GM21786 (cell line): ENCODE data around the gene LILRB3.
"Not testable (repeated sequence)": the region's sequence is repeated elsewhere in the genome, so short reads cannot be mapped to it uniquely, and the experiment has no call there.

Experiments used
- ATAC-seq: cut with Tn5 transposase; IDR thresholded peaks from one replicate; pipeline ENCODE4 v1.9.1; 2021; ENCODE audit not compliant: unreplicated experiment

Gene LILRB3

DNA sequence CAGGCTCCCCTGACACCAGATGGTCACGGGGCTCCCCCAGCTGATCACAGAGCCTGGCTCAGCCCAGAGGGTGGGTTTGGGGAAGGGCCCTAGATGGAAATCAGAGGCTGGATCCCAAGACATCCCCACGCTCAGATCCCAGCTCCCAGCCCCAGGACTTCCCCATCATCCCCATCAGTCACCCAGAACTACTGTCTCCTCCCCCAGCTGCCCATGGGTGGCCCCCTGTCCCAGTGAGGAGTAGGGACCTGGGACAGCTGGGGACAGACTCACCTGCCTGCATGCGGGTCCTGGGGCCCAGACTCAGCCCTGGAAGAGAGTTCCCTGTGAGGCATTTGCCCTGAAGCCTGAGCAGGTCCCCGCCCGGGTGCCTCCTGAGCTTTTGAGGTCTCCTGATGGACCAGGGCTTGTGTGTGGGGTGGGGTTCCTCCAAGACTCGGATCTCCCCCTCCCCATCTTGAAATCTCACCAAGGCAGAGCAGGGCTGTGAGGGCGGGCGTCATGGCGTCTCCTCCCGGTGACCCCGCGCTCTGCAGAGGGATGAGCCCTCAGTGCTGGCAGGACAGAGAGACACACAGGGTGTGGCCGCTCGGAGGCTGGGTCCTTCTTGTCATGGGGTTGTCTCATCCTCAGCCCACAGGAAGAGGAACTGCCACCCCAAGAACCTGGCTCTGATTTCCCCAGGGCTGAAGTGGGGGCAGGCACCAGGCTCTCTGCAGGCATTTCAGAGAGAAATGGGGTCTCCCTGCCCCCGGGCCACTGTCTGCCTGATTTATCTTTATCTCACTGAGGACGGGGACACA, at the start of gene LILRB3:
LILRB3 (minus strand) TSS at position 534 of the 803 bp plus-strand sequence; CDS start at position 503, 31 bp downstream.
- not testable (repeated sequence) for ATAC-seq

DNA sequence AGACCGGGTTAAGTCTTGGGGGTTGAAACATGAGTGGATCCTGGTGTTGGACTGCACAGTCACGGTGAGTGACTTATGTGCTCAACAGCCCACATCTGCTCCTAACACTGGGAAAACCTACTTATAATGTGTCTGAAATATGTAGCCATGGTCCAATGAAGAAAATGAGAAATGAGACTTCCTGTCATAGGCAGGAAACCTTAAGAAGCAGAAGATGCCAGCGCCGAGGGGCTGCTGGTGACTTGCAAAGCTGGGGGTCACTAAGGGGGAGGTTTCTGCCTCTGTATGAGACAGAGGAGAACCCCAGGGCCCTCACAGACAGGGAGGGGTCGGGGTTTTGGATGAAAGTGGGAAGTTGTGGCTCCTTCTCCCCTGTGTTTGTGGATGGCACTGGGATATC, 49.4 kb upstream of the LILRB3 start:
- not testable (repeated sequence) for ATAC-seq

DNA sequence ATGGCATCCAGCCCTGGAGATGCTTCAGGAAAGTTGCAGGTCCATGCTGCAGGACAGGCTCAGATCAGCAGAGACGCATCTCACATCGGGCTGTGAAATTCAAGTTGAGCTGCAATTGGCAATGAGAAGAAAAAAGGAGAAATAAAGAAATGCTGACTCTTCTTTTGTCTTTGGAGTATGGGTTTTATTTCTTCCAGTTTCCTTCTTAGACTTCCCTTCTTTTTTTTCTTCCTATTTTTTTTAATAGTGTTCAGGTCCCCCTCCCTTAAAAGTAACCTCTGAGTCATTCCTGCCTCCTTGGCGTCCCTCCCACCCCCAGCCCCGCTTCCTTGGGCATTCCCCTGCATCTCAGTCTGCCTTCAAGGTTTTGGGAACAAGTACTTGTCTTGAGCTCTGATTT, 48.8 kb upstream of the LILRB3 start:
- ATAC-seq: not testable (repeated sequence)

DNA sequence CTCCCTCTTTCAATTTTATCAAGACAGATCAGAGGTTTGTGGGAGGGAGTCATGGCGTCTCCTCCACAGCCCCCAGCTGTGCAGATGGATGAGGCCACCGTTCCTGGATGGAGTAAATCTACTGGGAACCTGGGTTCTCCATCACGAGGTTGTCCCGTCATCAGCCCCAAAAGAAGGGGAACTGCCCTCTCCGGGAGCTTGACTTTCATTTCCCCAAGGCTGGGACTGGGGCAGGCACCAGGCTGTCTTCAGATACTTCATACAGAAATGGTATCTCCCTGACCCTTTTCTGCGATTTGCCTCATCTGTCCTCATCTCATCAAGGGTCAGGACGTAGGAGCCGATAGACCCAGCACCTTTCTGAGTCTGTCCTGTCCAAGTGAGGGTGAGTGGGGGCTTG, 48.3 kb upstream of the LILRB3 start:
- no peak for ATAC-seq

DNA sequence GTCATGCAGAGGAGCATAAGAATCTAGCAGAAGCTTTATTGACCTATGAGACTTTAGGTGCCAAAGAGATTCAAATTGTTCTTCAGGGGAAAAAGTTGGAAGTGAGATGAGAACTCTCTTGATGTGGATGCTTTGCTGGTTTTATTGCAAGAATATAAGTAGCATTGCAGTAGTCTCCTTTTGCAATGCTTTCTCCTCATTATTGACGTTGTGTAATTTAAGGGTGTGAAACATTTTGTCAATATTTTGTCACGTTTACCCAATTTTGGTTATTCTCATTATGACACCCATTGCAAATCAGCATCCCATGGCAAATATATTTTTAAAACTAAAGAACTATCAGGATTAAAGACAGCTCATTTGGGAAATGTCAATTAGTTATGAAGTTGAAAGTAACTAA, 46.1 kb upstream of the LILRB3 start:
- no peak for ATAC-seq

DNA sequence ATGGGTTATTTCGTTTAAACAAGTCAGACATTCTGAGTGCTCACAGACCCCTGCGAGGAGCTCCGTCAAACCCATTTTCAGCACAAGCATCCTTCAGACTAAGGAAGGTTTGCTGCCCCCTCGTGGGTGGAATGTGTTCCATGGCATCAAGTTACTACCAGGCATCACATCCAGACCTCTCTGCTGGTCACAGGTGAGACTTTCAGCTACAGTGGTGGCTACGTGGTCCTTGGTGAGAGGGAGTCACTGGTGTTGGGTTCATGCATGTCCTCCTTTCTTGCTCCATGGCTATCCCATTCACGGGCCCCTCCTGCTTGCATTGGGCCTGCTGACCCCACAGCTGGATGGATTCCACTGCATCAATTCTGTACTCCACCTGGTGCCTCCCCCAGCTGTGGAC, 43.3 kb upstream of the LILRB3 start:
- ATAC-seq: no peak

DNA sequence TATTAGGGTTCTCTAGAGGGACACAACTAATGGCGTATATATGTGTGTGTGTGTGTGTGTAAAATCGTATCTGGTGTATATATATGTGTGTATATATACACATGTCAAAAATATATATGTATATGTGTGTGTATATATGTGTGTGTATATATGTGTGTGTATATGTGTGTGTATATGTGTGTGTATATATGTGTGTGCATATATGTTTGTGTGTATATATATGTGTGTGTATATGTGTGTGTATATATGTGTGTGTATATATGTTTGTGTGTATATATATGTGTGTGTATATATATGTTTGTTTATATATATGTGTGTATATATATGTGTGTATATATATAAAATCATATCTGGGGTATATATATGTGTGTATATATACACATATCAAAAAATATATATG, 39.7 kb upstream of the LILRB3 start:
- ATAC-seq: no peak

DNA sequence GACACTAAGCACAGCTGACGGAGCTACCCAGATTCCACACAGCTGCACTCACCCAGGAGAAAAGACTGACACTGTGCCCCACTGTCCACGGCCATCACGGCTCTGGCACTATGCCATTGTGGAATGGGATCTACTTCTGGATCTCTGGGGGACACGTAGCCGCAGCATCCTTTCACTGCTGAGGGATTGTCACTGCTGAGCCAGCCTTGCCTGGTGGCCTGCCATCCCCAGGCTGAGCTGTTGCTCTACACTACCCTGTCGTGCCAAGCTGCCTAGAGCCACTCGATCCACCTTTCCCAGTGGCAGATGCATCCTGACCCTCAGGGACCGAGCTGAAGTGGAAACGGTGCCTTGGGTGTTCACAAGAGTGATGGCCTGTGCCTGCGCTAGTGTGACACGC, 39.3 kb upstream of the LILRB3 start:
- no peak for ATAC-seq

DNA sequence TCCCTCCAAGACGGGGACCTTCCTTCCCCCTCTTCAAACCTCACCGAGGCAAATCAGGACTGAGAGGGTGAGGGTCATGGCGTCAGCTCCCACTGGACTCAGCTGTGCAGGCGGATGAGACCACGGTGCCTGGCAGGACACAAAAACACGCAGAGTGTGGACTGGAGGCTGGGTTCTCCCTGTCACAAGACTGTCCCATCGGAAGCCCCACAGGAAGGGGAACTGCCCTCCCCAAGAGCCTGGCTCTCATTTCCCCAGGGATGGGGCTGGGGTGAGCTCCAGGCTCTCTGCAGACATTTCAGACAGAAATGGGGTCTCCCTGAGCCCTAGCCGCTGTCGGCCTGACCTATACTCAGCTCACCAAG, 34.3 kb upstream of the LILRB3 start, which contains the start of gene LILRB5:
LILRB5 (minus strand) TSS at position 158 of the 365 bp plus-strand sequence; CDS start at position 78, 80 bp downstream.
- no peak for ATAC-seq

DNA sequence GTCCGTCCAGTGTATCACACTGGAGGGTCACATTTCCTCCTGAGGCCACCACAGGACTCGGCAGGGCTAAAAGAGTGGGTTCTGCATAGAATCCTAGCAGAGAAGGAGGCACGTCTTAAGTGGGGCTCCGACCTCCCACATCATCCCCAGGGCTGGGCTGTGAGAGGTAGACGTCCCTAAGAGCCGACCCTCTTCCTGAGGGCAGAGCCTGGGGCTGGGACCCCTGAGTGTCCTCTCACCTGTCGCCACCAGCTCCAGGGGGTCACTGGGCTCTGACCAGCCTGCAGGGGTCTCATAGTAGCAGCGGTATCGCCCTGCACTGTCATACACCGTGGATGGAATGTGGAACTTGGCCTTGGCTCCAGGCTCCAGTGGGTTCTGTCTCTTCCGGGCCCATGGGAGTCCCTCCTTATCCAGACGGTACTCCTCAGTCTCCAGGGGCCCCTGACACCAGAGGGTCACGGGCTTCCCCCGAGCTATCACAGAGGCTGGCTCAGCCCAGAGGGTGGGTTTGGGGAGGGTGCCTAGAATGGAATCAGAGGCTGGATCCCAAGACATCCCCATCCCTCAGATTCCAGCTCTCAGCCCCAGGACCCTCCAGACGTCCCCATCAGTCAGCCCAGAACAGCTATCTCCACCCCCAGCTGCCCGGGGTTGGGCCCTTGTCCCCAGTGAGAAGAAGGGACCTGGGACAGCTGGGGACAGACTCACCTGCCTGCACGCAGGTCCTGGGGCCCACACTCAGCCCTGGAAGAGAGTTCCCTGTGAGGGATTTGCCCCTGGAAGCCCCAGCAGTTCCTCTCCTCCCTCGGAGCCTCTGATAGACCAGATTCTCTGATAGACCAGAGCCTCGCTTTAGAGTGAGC, 33.7 kb upstream of the LILRB3 start:
- ATAC-seq: no peak

DNA sequence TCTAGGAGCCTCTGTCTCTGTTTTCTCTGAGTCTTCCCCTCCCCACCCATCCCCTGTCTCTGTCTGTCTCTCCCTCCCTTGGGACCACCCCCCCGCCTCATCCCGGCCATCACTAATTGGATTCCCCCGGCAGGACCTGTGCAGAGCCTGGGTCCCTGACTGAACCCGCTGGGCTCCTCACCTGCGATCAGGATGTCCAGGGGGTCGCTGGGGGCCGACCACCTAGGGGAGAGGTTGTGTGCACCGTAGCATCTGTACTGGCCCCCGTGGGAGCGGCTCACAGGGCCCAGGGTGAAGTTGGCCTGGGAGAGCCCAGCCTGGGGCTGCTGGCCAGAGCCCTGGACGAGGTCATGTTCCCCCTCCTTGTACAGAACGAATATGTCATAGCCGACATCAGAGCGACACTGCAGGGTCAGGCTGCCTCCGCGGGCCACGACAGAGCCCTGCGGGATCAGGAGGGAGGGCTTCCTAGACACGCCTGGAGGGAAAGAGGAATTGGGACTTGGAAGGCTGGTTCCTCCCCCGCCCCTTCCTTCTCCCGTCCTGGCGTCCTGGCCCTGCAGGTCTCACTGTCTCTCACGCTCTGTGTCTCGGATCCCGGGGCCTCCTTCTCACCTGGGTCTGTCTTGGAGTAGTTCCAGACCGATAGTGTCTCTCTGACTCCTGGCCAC, 32.4 kb upstream of the LILRB3 start:
- no peak for ATAC-seq

DNA sequence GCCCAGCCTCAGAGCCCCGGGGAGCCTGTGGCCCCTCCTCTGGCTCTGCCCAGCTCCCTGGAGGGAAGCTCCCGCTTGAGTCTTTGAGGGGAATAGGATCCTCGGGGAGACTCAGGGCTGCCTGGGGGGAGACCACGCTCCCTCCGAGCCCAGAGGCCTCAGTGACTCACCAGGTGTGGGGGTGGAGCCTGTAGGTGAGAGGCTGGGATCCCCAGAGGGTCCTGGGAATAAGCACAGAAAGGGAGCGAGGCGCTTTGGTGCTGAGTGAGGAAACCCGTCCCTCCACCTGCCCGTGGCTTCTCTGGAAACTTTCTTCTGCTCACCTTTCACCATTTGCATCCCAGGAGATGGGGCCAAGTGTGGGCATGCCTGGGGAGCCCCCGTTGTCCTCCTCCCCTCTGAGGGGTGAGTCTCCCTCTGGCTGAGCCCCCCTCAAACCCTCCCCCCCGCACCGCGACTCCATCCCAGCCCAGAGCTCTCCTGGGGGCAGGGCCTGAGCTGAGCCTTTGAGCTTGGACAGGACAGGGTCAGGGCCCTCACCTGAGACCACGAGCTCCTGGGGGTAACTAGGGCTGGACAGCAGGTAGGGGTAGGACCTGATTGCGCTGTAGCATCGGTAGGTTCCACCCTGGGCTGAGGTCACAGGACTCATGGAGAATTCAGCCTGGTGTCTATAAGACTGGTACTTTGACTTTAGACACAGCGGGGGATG, 31.5 kb upstream of the LILRB3 start:
- ATAC-seq: no peak

DNA sequence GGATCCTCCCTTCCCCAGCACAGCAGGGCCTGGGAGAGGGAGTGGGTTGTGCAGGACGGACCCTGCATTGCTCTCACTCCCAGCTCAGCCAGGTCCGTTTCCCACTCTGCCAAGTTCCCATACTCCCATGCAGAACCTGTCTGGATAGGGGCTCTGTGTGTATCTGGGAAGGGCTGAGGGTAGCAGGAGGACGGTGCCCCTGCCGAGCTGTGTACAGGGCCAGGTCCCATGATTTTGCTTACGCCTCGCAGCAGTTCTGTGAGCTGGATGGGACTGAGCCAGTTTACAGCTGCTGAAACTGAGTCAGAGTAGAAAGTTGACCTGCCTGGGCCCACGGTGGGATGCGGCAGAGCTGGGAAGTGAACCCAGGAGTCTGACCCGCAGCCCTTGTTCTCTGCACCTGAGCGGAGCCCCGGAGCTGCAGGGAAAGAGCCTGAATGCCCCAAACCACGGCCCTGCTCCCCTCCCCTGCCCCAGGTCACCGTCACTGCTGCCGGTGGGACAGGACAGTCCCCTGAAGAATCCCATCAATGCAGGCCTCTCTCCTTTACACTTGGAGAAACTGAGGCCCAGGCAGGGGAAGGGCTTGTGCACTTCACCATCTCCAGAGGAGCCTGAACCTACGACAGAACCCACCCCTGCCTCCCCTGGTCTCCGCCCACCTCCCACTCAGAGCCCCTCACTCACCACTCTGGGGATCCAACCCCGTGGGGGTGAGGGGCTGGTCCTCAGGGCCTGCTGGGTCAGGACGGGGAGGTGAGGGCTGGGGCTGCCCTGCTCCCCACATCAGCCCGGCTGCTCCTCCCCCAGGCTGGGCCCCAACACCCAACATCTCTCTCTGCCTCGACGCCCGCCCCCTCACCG, 30.8 kb upstream of the LILRB3 start:
- ATAC-seq: no peak

DNA sequence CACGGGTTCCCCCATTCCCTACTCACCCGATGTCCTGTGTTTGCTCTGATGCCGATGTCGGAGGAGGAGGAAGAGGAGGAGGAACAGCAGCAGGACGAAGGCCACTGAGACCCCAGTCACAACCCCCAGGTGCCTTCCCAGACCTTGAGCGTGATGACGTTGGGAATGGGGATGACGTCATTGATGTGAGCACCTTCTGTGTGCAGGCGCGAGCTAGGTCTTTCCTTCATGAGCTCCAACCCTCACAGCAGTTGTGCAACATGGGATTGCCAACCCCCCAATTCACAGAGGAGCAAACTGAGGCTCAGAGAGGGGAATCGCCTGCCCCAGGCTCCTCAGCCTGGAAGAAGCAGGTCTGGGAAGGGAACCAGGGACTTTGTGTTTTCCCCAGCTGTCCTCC, 30.0 kb upstream of the LILRB3 start:
- no peak for ATAC-seq

DNA sequence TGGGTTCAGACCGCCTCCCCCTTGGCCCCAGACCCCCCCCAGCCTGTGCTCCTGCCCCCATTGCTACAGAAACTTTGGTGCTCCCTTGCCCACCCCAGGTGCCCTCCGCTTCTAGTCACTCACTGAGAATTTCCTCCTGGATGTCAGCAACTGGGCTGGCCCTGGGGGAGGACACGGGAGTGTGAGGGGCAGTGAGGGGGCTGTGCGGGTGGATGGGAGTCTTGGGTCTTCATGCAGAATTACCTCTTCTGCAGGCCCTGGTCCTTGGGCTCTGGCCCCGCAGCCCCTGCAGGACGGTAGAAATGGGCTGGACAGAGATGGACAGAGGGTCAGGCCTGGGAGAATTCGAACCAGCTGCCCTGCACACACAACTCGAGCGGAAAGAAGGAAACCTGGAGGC, 29.4 kb upstream of the LILRB3 start:
- no peak for ATAC-seq

DNA sequence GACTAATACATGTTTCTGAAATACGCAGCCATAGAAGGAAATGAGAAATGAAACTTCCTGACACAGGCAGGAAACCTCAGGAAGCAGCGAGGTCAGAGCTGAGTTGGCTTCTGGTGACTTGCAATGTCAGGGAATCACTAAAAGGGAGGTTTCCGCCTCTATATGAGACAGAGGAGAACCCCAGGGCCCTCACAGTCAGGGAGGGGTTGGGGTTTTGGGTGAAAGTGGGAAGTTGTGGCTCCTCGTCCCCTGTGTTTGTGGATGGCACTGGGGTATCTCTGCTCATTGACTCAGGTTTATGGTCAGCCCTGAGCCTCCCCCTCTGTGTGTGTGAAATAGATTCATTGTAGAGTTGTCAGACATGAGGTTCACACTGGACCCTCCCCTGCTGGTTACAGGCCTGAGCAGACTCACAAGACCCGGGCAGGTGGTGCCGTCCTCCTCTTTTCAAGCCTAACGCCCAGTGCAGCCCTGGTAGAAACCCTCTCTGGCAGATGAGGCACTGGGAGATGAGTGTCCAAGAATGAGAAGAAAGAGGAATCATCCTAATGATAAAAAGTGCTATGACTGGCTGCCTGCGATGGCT, 25.3 kb upstream of the LILRB3 start:
- ATAC-seq: no peak

DNA sequence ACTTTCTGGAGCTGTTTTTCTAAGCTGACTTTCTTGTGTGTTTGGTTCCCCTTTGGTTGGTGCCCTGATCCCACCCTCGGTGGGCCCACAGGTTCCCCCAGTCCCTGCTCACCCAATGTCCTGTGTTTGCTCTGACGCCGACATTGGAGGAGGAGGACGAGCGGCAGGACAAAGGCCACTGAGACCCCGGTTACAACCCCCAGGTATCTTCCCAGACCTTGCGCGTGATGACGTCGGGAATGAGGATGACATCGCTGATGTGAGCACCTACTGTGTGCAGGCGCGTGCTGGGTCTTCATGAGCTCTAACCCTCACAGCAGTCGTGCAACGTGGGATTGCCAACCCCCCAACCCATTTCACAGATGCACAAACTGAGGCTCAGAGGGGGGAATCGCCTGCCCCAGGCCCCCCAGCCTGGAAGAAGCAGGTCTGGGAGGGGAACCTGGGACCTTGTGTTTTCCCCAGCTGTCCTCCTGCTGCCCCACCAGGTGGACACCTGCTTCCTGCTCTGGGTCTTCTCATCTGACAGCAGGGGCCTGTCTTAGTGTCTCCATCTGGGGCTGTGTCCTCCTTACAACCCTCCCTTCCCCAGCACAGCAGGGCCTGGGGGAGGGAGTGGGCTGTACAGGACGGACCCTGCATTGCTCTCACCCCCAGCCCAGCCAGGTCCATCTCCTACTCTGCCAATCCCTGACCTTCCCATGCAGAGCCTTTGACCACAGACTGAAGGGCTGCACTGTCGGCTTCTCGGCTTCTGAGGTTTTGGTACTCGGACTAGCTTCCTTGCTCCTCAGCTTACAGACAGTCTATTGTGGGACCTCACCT, 24.5 kb upstream of the LILRB3 start:
- no peak for ATAC-seq

DNA sequence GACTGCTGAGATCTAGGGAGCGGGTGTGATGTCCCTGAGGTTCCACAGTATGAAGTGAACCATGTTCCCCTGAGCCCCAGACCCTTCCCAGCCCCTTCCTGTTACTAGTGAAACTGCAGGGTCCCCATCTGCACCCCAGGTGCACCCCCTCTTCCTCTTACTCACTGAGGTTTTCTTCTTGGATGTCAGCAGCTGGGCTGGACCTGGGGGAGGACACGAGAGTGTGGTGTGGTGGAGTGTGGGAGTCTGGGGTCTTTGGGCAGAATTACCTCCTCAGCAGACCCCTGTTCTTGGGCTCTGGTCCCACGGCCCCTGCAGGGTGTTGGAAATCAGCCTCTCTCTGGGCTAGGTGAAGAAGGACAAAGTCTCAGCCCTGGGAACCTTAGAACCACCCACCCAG, 23.1 kb upstream of the LILRB3 start:
- no peak for ATAC-seq

DNA sequence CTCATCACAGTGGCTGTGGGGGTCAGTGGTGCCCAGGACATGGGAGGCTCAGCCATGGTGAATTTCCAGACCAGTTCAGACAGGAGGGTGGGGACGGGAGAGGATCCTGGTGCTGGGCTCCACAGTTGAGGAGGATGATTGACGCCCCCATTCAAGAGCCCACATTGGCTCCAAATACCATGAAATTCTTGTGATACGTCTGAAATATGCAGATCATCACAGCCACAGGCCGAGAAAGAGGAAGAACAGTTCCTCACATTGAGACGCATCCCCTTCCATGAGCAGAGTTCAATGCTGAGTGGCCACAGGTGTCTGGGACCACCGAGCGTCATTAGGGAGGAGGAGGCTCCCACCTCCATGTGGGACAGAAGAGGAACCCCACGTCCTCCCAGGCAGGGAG, 21.0 kb upstream of the LILRB3 start:
- not testable (repeated sequence) for ATAC-seq
